HepG2 (cell line): ENCODE results near the gene AGRN. TPM values are rescaled to one million over a fixed set of nuclear protein-coding genes. Genes with fewer than 3 reads are reported as not detected.

Experiments used
- ATF2 ChIP-seq: sonication (generic); formaldehyde crosslinking; IDR thresholded peaks from 2 replicates; pipeline ENCODE4 v1.4.0; 2020; ENCODE audit warnings: missing genetic modification reagents
- CBX1 ChIP-seq: IDR thresholded peaks from one replicate; pipeline ENCODE4 v1.6.1; 2016; ENCODE audit warnings: antibody characterized with exemption, low read depth
- CCAR2 ChIP-seq: fragments of 200-400 bp; formaldehyde crosslinking; optimal IDR thresholded peaks from 2 replicates; pipeline ENCODE3; 2018; ENCODE audit warnings: low read depth, mild to moderate bottlenecking, low read length, moderate library complexity
- FIP1L1 ChIP-seq: fragments of 200-400 bp; formaldehyde crosslinking; IDR thresholded peaks from 2 replicates; pipeline ENCODE4 v1.6.1; 2018; ENCODE audit warnings: low read depth, mild to moderate bottlenecking, low read length, moderate library complexity, borderline replicate concordance; ENCODE audit not compliant: insufficient read depth
- GABPA ChIP-seq, 2 experiments: IDR thresholded peaks; 2 replicates each; pipeline ENCODE4 v1.6.1; 2011 to 2016; ENCODE audit warnings: low read depth in 2 of 2, low read length in 1 of 2, missing biosample characterization in 1 of 2, missing genetic modification characterization in 1 of 2
- IKZF1 ChIP-seq: fragments of 450-650 bp; IDR thresholded peaks from 2 replicates; pipeline ENCODE4 v1.7.1; 2016
- KDM6A ChIP-seq: IDR thresholded peaks from 2 replicates; pipeline ENCODE4 v1.6.1; 2016; ENCODE audit warnings: low read depth
- KLF9 ChIP-seq: IDR thresholded peaks from 2 replicates; pipeline ENCODE4 v1.6.1; 2016; ENCODE audit warnings: low read depth
- MAX ChIP-seq: IDR thresholded peaks from 2 replicates; pipeline ENCODE4 v1.6.1; 2012; ENCODE audit warnings: inconsistent platforms
- MBD4 ChIP-seq: IDR thresholded peaks from 2 replicates; pipeline ENCODE4 v1.6.1; 2012; ENCODE audit warnings: low read length, inconsistent platforms, borderline replicate concordance
- NFIB ChIP-seq: sonication (generic); formaldehyde crosslinking; IDR thresholded peaks from 2 replicates; pipeline ENCODE4 v1.9.0; 2021; ENCODE audit warnings: missing genetic modification reagents, mild to moderate bottlenecking, borderline replicate concordance
- ZBTB26 ChIP-seq: IDR thresholded peaks from 2 replicates; pipeline ENCODE4 v1.6.1; 2016; ENCODE audit warnings: missing compliant biosample characterization, missing genetic modification reagents, borderline replicate concordance
- ZGPAT ChIP-seq: IDR thresholded peaks from 2 replicates; pipeline ENCODE4 v1.6.1; 2016; ENCODE audit warnings: mild to moderate bottlenecking
- ZNF354B ChIP-seq: sonication (generic); formaldehyde crosslinking; IDR thresholded peaks from 2 replicates; pipeline ENCODE4 v1.8.0; 2022; ENCODE audit warnings: mild to moderate bottlenecking, missing genetic modification reagents
- ZNF414 ChIP-seq: sonication (generic); formaldehyde crosslinking; IDR thresholded peaks from 2 replicates; pipeline ENCODE4 v1.5.0; 2020; ENCODE audit warnings: missing genetic modification reagents
- ZNF646 ChIP-seq: sonication (generic); formaldehyde crosslinking; IDR thresholded peaks from 2 replicates; pipeline ENCODE4 v1.9.0; 2021; ENCODE audit warnings: mild to moderate bottlenecking, missing genetic modification reagents
- ZNF672 ChIP-seq: sonication (generic); formaldehyde crosslinking; IDR thresholded peaks from 2 replicates; pipeline ENCODE4 v1.8.1; 2022; ENCODE audit warnings: missing genetic modification reagents
- ZNF678 ChIP-seq: sonication (generic); formaldehyde crosslinking; IDR thresholded peaks from 2 replicates; pipeline ENCODE4 v1.4.0; 2020; ENCODE audit warnings: mild to moderate bottlenecking, missing genetic modification reagents
- polyA plus RNA-seq, 8 experiments: library from polyadenylated mRNA; depleted of rRNA in 3 of 8; stranded (reverse) in 7 of 8; unstranded in 1 of 8; fragments of >200 nt; fragmentation: Illumina TruSeq in 4 of 8; extraction: Trizol in 4 of 8; gene quantifications; 2 replicates each; pipeline versions ENCODE4 v1.2.1 to v1.2.3, GENCODE V29; 2011 to 2016; ENCODE audit warnings: low read depth in 4 of 8, missing spikeins in 1 of 8, mixed read lengths in 1 of 8; ENCODE audit not compliant: insufficient read depth in 1 of 8
- total RNA-seq, 5 experiments: library from RNA; depleted of rRNA; stranded (reverse); fragments of >200 nt; fragmentation: Illumina TruSeq; extraction: Trizol; gene quantifications; 2 replicates each; pipeline ENCODE4 v1.2.3, GENCODE V29; 2016; ENCODE audit warnings: low read depth in 1 of 5

Gene AGRN
- total and polyA plus RNA-seq, 2 of the 13 experiments (the other 11 are each of a cell fraction or from before 2014, with no cell fraction given), result 29.8 to 65.2 TPM

- TF ChIP-seq ZNF646 (CRISPR knock-in tag), result no peak
- no peak for TF ChIP-seq ZNF672 (CRISPR knock-in tag)
- TF ChIP-seq MBD4, result no peak
- no peak for TF ChIP-seq ZNF354B (CRISPR knock-in tag)
- TF ChIP-seq KDM6A, result no peak
- TF ChIP-seq ZGPAT, result no peak
- no peak for TF ChIP-seq NFIB (CRISPR knock-in tag)
- TF ChIP-seq ZNF414, result no peak
- TF ChIP-seq ZBTB26 (CRISPR knock-in tag), result no peak
- TF ChIP-seq GABPA (IDR thresholded peaks at IDR 0.05; ENCODE audit: low read depth, low read length), result no peak
- no peak for TF ChIP-seq GABPA (CRISPR knock-in tag; IDR thresholded peaks at IDR 0.05; ENCODE audit: low read depth)
- no peak for TF ChIP-seq KLF9 (CRISPR knock-in tag)
- no peak for TF ChIP-seq CBX1
- TF ChIP-seq MAX, result peak; percentile 48; the same call in 1 of the 2 replicates
- TF ChIP-seq ZNF678 (CRISPR knock-in tag), result no peak
- TF ChIP-seq IKZF1, result no peak
- TF ChIP-seq ATF2 (CRISPR knock-in tag), result no peak
- TF ChIP-seq CCAR2, result no peak
- TF ChIP-seq FIP1L1, result no peak
These were observed 45.5 kb downstream of the AGRN start (continued) for GRCh38 chr1:1065265-1065939.
